Trophoblast cell (in vitro differentiated cells and primary cell): ENCODE measurements around the gene PLCG1.

Experiments used
- DNase-seq, 2 donors: peaks; one replicate each; pipeline ENCODE4 v3.0.0-alpha.2; 2016
- H2AFZ ChIP-seq: 2 replicates; pipeline ENCODE4 v1.6.1; 2013; ENCODE audit warnings: low read length, moderate library complexity, mild to moderate bottlenecking; ENCODE audit not compliant: insufficient read depth, poor library complexity
- H2AK5ac ChIP-seq: 2 replicates; pipeline ENCODE4 v1.6.1; 2013; ENCODE audit warnings: mild to moderate bottlenecking, low read length
- H2BK120ac ChIP-seq: 2 replicates; pipeline ENCODE4 v1.6.1; 2013; ENCODE audit warnings: low read length, mild to moderate bottlenecking, moderate library complexity; ENCODE audit not compliant: insufficient read depth, poor library complexity
- H2BK12ac ChIP-seq: 2 replicates; pipeline ENCODE4 v1.6.1; 2013; ENCODE audit warnings: mild to moderate bottlenecking, low read length, moderate library complexity
- H2BK5ac ChIP-seq: 2 replicates; pipeline ENCODE4 v1.6.1; 2013; ENCODE audit warnings: low read length, low read depth, moderate library complexity, mild to moderate bottlenecking; ENCODE audit not compliant: poor library complexity
- H3K14ac ChIP-seq: 2 replicates; pipeline ENCODE4 v1.6.1; 2013; ENCODE audit warnings: mild to moderate bottlenecking, low read length
- H3K18ac ChIP-seq: 2 replicates; pipeline ENCODE4 v1.6.1; 2013; ENCODE audit warnings: mild to moderate bottlenecking, low read length
- H3K23ac ChIP-seq: 2 replicates; pipeline ENCODE4 v1.6.1; 2013; ENCODE audit warnings: low read length
- H3K27ac ChIP-seq: 2 replicates; pipeline ENCODE4 v1.5.1; 2013; ENCODE audit warnings: low read depth, mild to moderate bottlenecking, inconsistent platforms, low read length, moderate library complexity
- H3K27me3 ChIP-seq: 2 replicates; pipeline ENCODE4 v1.6.1; 2013; ENCODE audit warnings: inconsistent platforms, mild to moderate bottlenecking, low read length, moderate library complexity; ENCODE audit not compliant: insufficient read depth
- H3K36me3 ChIP-seq, 2 experiments: 1 replicate in 1 of 2; 2 replicates in 1 of 2; pipeline ENCODE4 v1.6.1; 2013; ENCODE audit warnings: low read length in 2 of 2, mild to moderate bottlenecking in 2 of 2, moderate library complexity in 1 of 2; ENCODE audit not compliant: insufficient read depth in 2 of 2, control insufficient read depth in 1 of 2
- H3K4ac ChIP-seq: 2 replicates; pipeline ENCODE4 v1.6.1; 2013; ENCODE audit warnings: low read depth, mild to moderate bottlenecking, low read length, moderate library complexity
- H3K4me1 ChIP-seq, 2 experiments: 1 replicate in 1 of 2; 2 replicates in 1 of 2; pipeline ENCODE4 v1.6.1; 2013; ENCODE audit warnings: low read length in 2 of 2, mild to moderate bottlenecking in 2 of 2, moderate library complexity in 1 of 2; ENCODE audit not compliant: insufficient read depth in 2 of 2, control insufficient read depth in 1 of 2
- H3K4me2 ChIP-seq: 2 replicates; pipeline ENCODE4 v1.6.1; 2013; ENCODE audit warnings: inconsistent platforms, mild to moderate bottlenecking, low read length, moderate library complexity
- H3K4me3 ChIP-seq: 2 replicates; pipeline ENCODE4 v1.5.1; 2013; ENCODE audit warnings: mild to moderate bottlenecking, low read depth, low read length, inconsistent platforms
- H3K79me1 ChIP-seq: one replicate; pipeline ENCODE4 v1.6.1; 2013; ENCODE audit warnings: low read length
- H3K79me2 ChIP-seq: 2 replicates; pipeline ENCODE4 v1.6.1; 2013; ENCODE audit warnings: low read length, mild to moderate bottlenecking; ENCODE audit not compliant: control insufficient read depth, insufficient read depth, poor library complexity
- H3K9ac ChIP-seq: 2 replicates; pipeline ENCODE4 v1.6.1; 2013; ENCODE audit warnings: mild to moderate bottlenecking, low read length
- H3K9me3 ChIP-seq: 2 replicates; pipeline ENCODE4 v1.6.1; 2013; ENCODE audit warnings: low read depth, mild to moderate bottlenecking, control low read depth, inconsistent platforms, low read length; ENCODE audit not compliant: insufficient read depth
- H4K12ac ChIP-seq: 2 replicates; pipeline ENCODE4 v1.6.1; 2013; ENCODE audit warnings: low read depth, mild to moderate bottlenecking, low read length, moderate library complexity
- H4K8ac ChIP-seq: 2 replicates; pipeline ENCODE4 v1.6.1; 2013; ENCODE audit warnings: low read depth, mild to moderate bottlenecking, low read length, moderate library complexity
- H4K91ac ChIP-seq: one replicate; pipeline ENCODE4 v1.6.1; 2013; ENCODE audit warnings: low read depth, mild to moderate bottlenecking, low read length, moderate library complexity
- WGBS: extraction: QIAGEN DNeasy Blood & Tissue Kit; methylation state at CpG from one replicate; pipeline ENCODE4 v1.1.7; 2013; ENCODE audit warnings: missing lambda C conversion rate; ENCODE audit not compliant: insufficient read length, insufficient coverage; ENCODE audit errors: extremely low coverage; 5-methylcytosine and 5-hydroxymethylcytosine counted together

Gene PLCG1

GRCh38 chr20:41175727-41176330 lies 38.5 kb downstream of the PLCG1 start:
- no peak overlapping the region for H4K8ac ChIP-seq
- no peak overlapping the region for H3K4me2 ChIP-seq
- no peak for DNase-seq
- H3K14ac ChIP-seq, result no peak overlapping the region
- H3K27ac ChIP-seq, result no peak overlapping the region
- no peak overlapping the region for H2AK5ac ChIP-seq
- no peak overlapping the region for H2BK12ac ChIP-seq
- no peak overlapping the region for H3K9ac ChIP-seq
- no peaks in the 10 kb centered on the region for H3K9me3 ChIP-seq
- H3K27me3 ChIP-seq, result no peaks in the 10 kb centered on the region
- no peak overlapping the region for H4K91ac ChIP-seq
- H3K4me1 ChIP-seq, result peaks cover 4 to 8% of the 10 kb centered on the region in 2 experiments
- H3K4ac ChIP-seq, result no peak overlapping the region
- H2AFZ ChIP-seq, result no peak overlapping the region
- H3K4me3 ChIP-seq, result no peak overlapping the region
- H2BK5ac ChIP-seq, result no peak overlapping the region
- peaks cover 54 to 59% of the 10 kb centered on the region in 2 experiments for H3K36me3 ChIP-seq
- H3K23ac ChIP-seq, result no peak overlapping the region
- no peaks in the 10 kb centered on the region for H3K79me1 ChIP-seq
- no peak overlapping the region for H3K18ac ChIP-seq
- no peaks in the 10 kb centered on the region for H3K79me2 ChIP-seq
- no peak overlapping the region for H2BK120ac ChIP-seq
- H4K12ac ChIP-seq, result no peak overlapping the region
- no CpG with 5 or more reads among the region's 7 CpGs for WGBS

- Histone ChIP-seq H2BK5ac (no peak overlapping the region), H3K27me3 (no peaks in the 10 kb centered on the region), H3K14ac (no peak overlapping the region), H3K4me3 (no peak overlapping the region), H3K18ac (no peak overlapping the region), H3K4me1 (peaks cover 4 to 8% of the 10 kb centered on the region in 2 experiments), H4K91ac (no peak overlapping the region), H3K9me3 (no peaks in the 10 kb centered on the region), H2BK120ac (no peak overlapping the region), H3K27ac (no peak overlapping the region), H3K36me3 (peaks cover 45 to 51% of the 10 kb centered on the region in 2 experiments), H4K8ac (no peak overlapping the region), H2BK12ac (no peak overlapping the region), H2AK5ac (no peak overlapping the region), H4K12ac (no peak overlapping the region), H3K79me2 (no peaks in the 10 kb centered on the region), H3K23ac (no peak overlapping the region), H2AFZ (no peak overlapping the region), H3K9ac (no peak overlapping the region), H3K4me2 (no peak overlapping the region), H3K4ac (no peak overlapping the region), H3K79me1 (no peaks in the 10 kb centered on the region)
- no CpG with 5 or more reads among the region's 8 CpGs for WGBS
- no peak for DNase-seq
Observed at GRCh38 chr20:41176711-41177552, 39.6 kb downstream of the PLCG1 start.

- no peak overlapping the region for H2AK5ac ChIP-seq
- no peaks in the 10 kb centered on the region for H3K79me1 ChIP-seq
- H2BK120ac ChIP-seq, result no peak overlapping the region
- no peak overlapping the region for H3K18ac ChIP-seq
- H3K4ac ChIP-seq, result no peak overlapping the region
- no peak overlapping the region for H3K9ac ChIP-seq
- H3K27ac ChIP-seq, result no peak overlapping the region
- no peaks in the 10 kb centered on the region for H3K79me2 ChIP-seq
- H4K12ac ChIP-seq, result no peak overlapping the region
- no peak for DNase-seq
- peaks cover 4 to 8% of the 10 kb centered on the region in 2 experiments for H3K4me1 ChIP-seq
- H2BK5ac ChIP-seq, result no peak overlapping the region
- H4K8ac ChIP-seq, result no peak overlapping the region
- H2BK12ac ChIP-seq, result no peak overlapping the region
- whole genome bisulfite sequencing, result no CpG with 5 or more reads among the region's 2 CpGs
- no peaks in the 10 kb centered on the region for H3K9me3 ChIP-seq
- no peak overlapping the region for H3K23ac ChIP-seq
- H3K36me3 ChIP-seq, result peaks cover 38 to 44% of the 10 kb centered on the region in 2 experiments
- H3K4me2 ChIP-seq, result no peak overlapping the region
- H4K91ac ChIP-seq, result no peak overlapping the region
- no peak overlapping the region for H3K4me3 ChIP-seq
- no peak overlapping the region for H2AFZ ChIP-seq
- H3K27me3 ChIP-seq, result no peaks in the 10 kb centered on the region
- no peak overlapping the region for H3K14ac ChIP-seq
Observed at GRCh38 chr20:41177636-41178035, 40.3 kb downstream of the PLCG1 start.

GRCh38 chr20:41178495-41178894 lies 41.2 kb downstream of the PLCG1 start:
- no peak for DNase-seq
- no peak overlapping the region for H2BK5ac ChIP-seq
- H3K9me3 ChIP-seq, result no peaks in the 10 kb centered on the region
- no peak overlapping the region for H3K14ac ChIP-seq
- no peaks in the 10 kb centered on the region for H3K79me1 ChIP-seq
- WGBS, result no CpG with 5 or more reads among the region's 6 CpGs
- peaks cover 31 to 38% of the 10 kb centered on the region in 2 experiments for H3K36me3 ChIP-seq
- H4K91ac ChIP-seq, result no peak overlapping the region
- no peak overlapping the region for H3K4me3 ChIP-seq
- H3K4ac ChIP-seq, result no peak overlapping the region
- peaks cover 4 to 8% of the 10 kb centered on the region in 2 experiments for H3K4me1 ChIP-seq
- no peak overlapping the region for H3K9ac ChIP-seq
- H3K27me3 ChIP-seq, result no peaks in the 10 kb centered on the region
- H4K8ac ChIP-seq, result no peak overlapping the region
- H2AFZ ChIP-seq, result no peak overlapping the region
- no peak overlapping the region for H2AK5ac ChIP-seq
- H3K23ac ChIP-seq, result no peak overlapping the region
- H3K4me2 ChIP-seq, result no peak overlapping the region
- no peak overlapping the region for H4K12ac ChIP-seq
- H3K79me2 ChIP-seq, result no peaks in the 10 kb centered on the region
- H2BK12ac ChIP-seq, result no peak overlapping the region
- H3K27ac ChIP-seq, result no peak overlapping the region
- no peak overlapping the region for H2BK120ac ChIP-seq
- no peak overlapping the region for H3K18ac ChIP-seq
